Dendritic cell treated with granulocyte-macrophage colony-stimulating factor and Interleukin-4, amounts not matched to agents 40 ng/mL and 50 ng/mL, for 4 days (primary cell): Measurements from ENCODE around the gene FAM222B.
A peak's percentile ranks its signal among the peaks of the same experiment; 100 is the strongest.

Source experiments
- H3K27ac Mint-ChIP-seq: one replicate; pipeline ENCODE4 v1.8.0; 2022; ENCODE audit warnings: mild to moderate bottlenecking, mixed read lengths
- H3K27me3 Mint-ChIP-seq: one replicate; pipeline ENCODE4 v1.8.0; 2022; ENCODE audit warnings: mild to moderate bottlenecking, mixed read lengths
- H3K36me3 Mint-ChIP-seq: one replicate; pipeline ENCODE4 v1.8.0; 2022; ENCODE audit warnings: low read depth, mixed read lengths
- H3K4me1 Mint-ChIP-seq: one replicate; pipeline ENCODE4 v1.8.0; 2022; ENCODE audit warnings: low read depth, mixed read lengths
- H3K4me3 Mint-ChIP-seq: one replicate; pipeline ENCODE4 v1.8.0; 2022; ENCODE audit warnings: mild to moderate bottlenecking, moderate library complexity, mixed read lengths
- H3K9me3 Mint-ChIP-seq: one replicate; pipeline ENCODE4 v1.8.0; 2022; ENCODE audit warnings: mixed read lengths
- intact Hi-C: fragments of 100-400 bp; cut with micrococcal nuclease; formaldehyde crosslinking; loops from one replicate; pipeline ENCODE4 v1.15.0; 2022

FAM222B gene

DNA sequence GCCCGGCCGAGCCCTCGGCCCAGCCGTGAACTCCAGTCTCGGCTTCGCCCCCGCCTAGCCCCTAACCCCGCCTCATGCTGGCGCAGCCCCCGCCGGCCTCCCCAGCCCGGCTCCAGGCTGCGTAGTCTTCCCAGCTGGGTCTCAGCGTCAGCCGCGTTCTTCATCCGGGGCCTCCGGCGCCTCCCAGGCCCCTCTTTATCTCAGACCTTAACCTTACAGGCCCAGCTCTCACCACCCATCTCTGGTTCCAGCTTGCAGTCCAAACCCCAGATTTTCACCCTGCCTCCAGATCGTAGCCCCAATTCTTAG, 130.9 kb downstream of the FAM222B start, which contains the start of gene PROCA1:
Gene PROCA1 (minus strand): TSS at position 166 of the 309 bp plus-strand sequence. CDS start 228 bp downstream, outside the sequence.
- Mint-ChIP-seq H3K27ac (peak within 1 kb of the TSS; percentile 93), H3K36me3 (peaks cover 38% of the 10 kb centered on the region), H3K9me3 (no peaks in the 10 kb centered on the region), H3K27me3 (peaks cover 2% of the 10 kb centered on the region), H3K4me1 (peaks cover 39% of the 10 kb centered on the region), H3K4me3 (peak within 1 kb of the TSS; percentile 77)
- intact Hi-C loops, result loop anchor here (5.0 kb wide), 1 partner anchor 49 kb away; the partner anchor contains the start of genes SDF2 and SUPT6H

GRCh38 chr17:28710861-28711722, 131.5 kb downstream of the FAM222B start:
- Mint-ChIP-seq H3K27me3 (peaks cover 2% of the 10 kb centered on the region), H3K9me3 (no peaks in the 10 kb centered on the region), H3K27ac (peak overlapping the region; percentile 93), H3K4me3 (peak overlapping the region; percentile 77), H3K4me1 (peaks cover 38% of the 10 kb centered on the region), H3K36me3 (peaks cover 38% of the 10 kb centered on the region)
- intact Hi-C loops, result loop anchor here (5.0 kb wide), 1 partner anchor 49 kb away; the partner anchor contains the start of genes SDF2 and SUPT6H

- intact Hi-C loops, result no loop called here
- no peaks in the 10 kb centered on the region for H3K27me3 Mint-ChIP-seq
Observed at GRCh38 chr17:28707339-28707720, 135.3 kb downstream of the FAM222B start.

GRCh38 chr17:28706471-28707338, 135.9 kb downstream of the FAM222B start:
- Mint-ChIP-seq H3K4me1 (peaks cover 16% of the 10 kb centered on the region), H3K27ac (no peak overlapping the region), H3K4me3 (no peak overlapping the region), H3K9me3 (no peaks in the 10 kb centered on the region), H3K27me3 (no peaks in the 10 kb centered on the region), H3K36me3 (peaks cover 56% of the 10 kb centered on the region)
- intact Hi-C loops, result no loop called here

More at GRCh38 chr17:28707339-28707720, 135.3 kb downstream of the FAM222B start:
- no peaks in the 10 kb centered on the region for H3K9me3 Mint-ChIP-seq
- H3K36me3 Mint-ChIP-seq, result peaks cover 50% of the 10 kb centered on the region
- H3K4me3 Mint-ChIP-seq, result no peak overlapping the region
- H3K27ac Mint-ChIP-seq, result no peak overlapping the region
- peaks cover 22% of the 10 kb centered on the region for H3K4me1 Mint-ChIP-seq
